GM21360 (cell line): ENCODE measurements around the gene DYNLRB1.
"Not testable (repeated sequence)": the region's sequence is repeated elsewhere in the genome, so short reads cannot be mapped to it uniquely, and the experiment has no call there.

Experiments
- ATAC-seq: cut with Tn5 transposase; IDR thresholded peaks from one replicate; pipeline ENCODE4 v1.9.1; 2021; ENCODE audit warnings: mild to moderate bottlenecking, moderate library complexity; ENCODE audit not compliant: unreplicated experiment

DYNLRB1 gene

GRCh38 chr20:34511891-34512265 is 4.3 kb upstream of the DYNLRB1 start:
- no peak for ATAC-seq

GRCh38 chr20:34512266-34512954 is 3.8 kb upstream of the DYNLRB1 start:
- ATAC-seq = no peak

- no peak for ATAC-seq
Observed at GRCh38 chr20:34512955-34513419, 3.2 kb upstream of the DYNLRB1 start.

GRCh38 chr20:34514034-34514433 is 2.2 kb upstream of the DYNLRB1 start:
- ATAC-seq = not testable (repeated sequence)

- ATAC-seq = no peak
Observed at GRCh38 chr20:34514897-34515483, 1.2 kb upstream of the DYNLRB1 start.

GRCh38 chr20:34515484-34516246 is 557 bp upstream of the DYNLRB1 start:
- peak; percentile 48 for ATAC-seq

GRCh38 chr20:34517114-34517505 is 888 bp downstream of the DYNLRB1 start:
- ATAC-seq = no peak

GRCh38 chr20:34518863-34519262 is 2.6 kb downstream of the DYNLRB1 start:
- ATAC-seq = not testable (repeated sequence)

GRCh38 chr20:34519841-34520240 is 3.6 kb downstream of the DYNLRB1 start:
- ATAC-seq = not testable (repeated sequence)

GRCh38 chr20:34522969-34523871 is 7.0 kb downstream of the DYNLRB1 start:
- no peak for ATAC-seq

- no peak for ATAC-seq
Observed at GRCh38 chr20:34524426-34524825, 8.2 kb downstream of the DYNLRB1 start.

- ATAC-seq = no peak
Observed at GRCh38 chr20:34525342-34525708, 9.1 kb downstream of the DYNLRB1 start.

- ATAC-seq = no peak
Observed at GRCh38 chr20:34525709-34526416, 9.6 kb downstream of the DYNLRB1 start.

GRCh38 chr20:34526466-34526865 is 10.2 kb downstream of the DYNLRB1 start:
- no peak for ATAC-seq

- ATAC-seq = no peak
Observed at GRCh38 chr20:34527016-34527415, 10.8 kb downstream of the DYNLRB1 start.

- ATAC-seq = no peak
Observed at GRCh38 chr20:34528921-34529297, 12.7 kb downstream of the DYNLRB1 start.

GRCh38 chr20:34529742-34530141 is 13.5 kb downstream of the DYNLRB1 start:
- no peak for ATAC-seq

- ATAC-seq = no peak
Observed at GRCh38 chr20:34530342-34530741, 14.1 kb downstream of the DYNLRB1 start.

GRCh38 chr20:34531608-34532265 is 15.5 kb downstream of the DYNLRB1 start:
- no peak for ATAC-seq

- ATAC-seq = no peak
Observed at GRCh38 chr20:34532320-34532719, 16.1 kb downstream of the DYNLRB1 start.
